Fibroblast of villous mesenchyme (primary cell): Measurements from ENCODE around the gene AFF3. TPM values are rescaled to one million over a fixed set of nuclear protein-coding genes. Genes with fewer than 3 reads are reported as not detected.

ENCODE experiments used
- DNase-seq: peaks from one replicate; pipeline ENCODE4 v3.0.0-alpha.2; 2010; ENCODE audit warnings: low read depth
- H3K4me3 ChIP-seq: 2 replicates; pipeline ENCODE4 v1.5.1; 2011; ENCODE audit warnings: low read depth, mild to moderate bottlenecking, low read length
- CTCF ChIP-seq: IDR thresholded peaks from 2 replicates; pipeline ENCODE4 v1.5.1; 2012; ENCODE audit warnings: low read depth, mild to moderate bottlenecking, low read length; ENCODE audit not compliant: insufficient read depth
- total RNA-seq: library from RNA; depleted of rRNA; stranded (reverse); fragments of >200 nt; gene quantifications from 2 replicates; pipeline ENCODE4 v1.2.3, GENCODE V29; 2012

The AFF3 gene
- total RNA-seq, 1 donor: 19.4 TPM

DNA sequence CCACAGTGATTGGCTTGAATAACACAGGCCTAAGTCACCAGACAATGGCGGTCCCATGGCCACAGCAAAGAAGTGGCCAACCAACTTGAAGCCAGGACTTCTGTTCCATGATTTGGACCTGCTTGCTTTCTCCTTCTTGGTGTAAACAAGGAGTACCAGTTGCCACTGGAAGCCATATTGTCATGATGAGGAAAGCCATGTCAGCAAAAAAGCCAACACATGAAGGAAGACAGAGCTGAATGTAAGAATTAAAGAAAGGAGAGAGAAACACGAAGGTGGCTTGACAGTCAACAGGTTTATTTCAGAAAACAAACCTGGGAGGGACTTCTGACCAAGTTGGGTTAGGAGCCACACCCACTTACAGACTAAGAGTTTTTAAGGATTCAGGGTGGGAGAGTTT is 620.2 kb downstream of the AFF3 start:
- no peak overlapping the region for H3K4me3 ChIP-seq
- DNase-seq: no peak
- TF ChIP-seq CTCF: no peak

- no peak overlapping the region for H3K4me3 ChIP-seq
- no peak for DNase-seq
- no peak for TF ChIP-seq CTCF
Observed at GRCh38 chr2:99520813-99521212, 621.6 kb downstream of the AFF3 start.

- TF ChIP-seq CTCF: no peak
- no peak for DNase-seq
- no peak overlapping the region for H3K4me3 ChIP-seq
Observed at GRCh38 chr2:99520195-99520594, 622.2 kb downstream of the AFF3 start.

GRCh38 chr2:99514357-99514756 is 628.0 kb downstream of the AFF3 start:
- no peak for TF ChIP-seq CTCF
- no peak for DNase-seq
- H3K4me3 ChIP-seq: no peak overlapping the region

DNA sequence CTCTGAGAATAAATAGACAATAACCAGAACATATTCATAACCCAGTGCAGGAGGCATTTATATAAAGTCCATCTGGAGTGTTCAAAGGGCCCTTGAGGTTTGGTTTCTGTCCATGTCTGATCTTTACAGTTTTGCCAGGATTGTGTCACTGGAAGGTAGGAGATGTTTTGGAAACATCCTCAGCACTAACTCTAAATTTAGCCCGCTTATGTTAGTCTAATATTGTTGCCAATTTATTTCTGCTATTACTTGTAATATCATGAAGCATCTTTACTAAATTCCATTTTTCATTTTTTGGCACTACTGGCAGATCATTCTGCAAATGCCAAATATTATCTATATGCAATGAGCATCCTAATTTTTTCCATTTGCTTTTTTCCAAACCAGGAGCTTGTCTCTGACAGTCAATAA is 630.2 kb downstream of the AFF3 start:
- no peak for TF ChIP-seq CTCF
- H3K4me3 ChIP-seq: no peak overlapping the region
- peak; percentile 20 for DNase-seq

DNA sequence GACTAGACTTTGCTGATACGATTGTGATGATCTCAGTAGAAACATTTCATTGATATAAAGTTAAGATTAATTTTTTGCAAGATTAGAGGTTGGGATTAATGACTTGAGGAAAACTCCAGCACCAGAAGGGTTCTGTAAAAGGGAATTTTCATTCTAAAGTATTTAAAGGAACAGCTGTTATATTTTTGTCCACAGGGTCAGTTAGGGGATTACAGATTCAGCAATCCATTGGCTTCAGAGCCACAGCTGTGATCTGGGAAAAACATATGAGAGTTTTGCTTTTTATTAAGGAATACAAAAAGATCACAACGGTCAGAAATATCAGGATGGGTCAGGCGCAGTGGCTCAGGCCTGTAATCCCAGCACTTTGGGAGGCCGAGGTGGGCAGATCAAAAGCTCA is 633.0 kb downstream of the AFF3 start:
- DNase-seq: no peak
- no peak overlapping the region for H3K4me3 ChIP-seq
- TF ChIP-seq CTCF: no peak

DNA sequence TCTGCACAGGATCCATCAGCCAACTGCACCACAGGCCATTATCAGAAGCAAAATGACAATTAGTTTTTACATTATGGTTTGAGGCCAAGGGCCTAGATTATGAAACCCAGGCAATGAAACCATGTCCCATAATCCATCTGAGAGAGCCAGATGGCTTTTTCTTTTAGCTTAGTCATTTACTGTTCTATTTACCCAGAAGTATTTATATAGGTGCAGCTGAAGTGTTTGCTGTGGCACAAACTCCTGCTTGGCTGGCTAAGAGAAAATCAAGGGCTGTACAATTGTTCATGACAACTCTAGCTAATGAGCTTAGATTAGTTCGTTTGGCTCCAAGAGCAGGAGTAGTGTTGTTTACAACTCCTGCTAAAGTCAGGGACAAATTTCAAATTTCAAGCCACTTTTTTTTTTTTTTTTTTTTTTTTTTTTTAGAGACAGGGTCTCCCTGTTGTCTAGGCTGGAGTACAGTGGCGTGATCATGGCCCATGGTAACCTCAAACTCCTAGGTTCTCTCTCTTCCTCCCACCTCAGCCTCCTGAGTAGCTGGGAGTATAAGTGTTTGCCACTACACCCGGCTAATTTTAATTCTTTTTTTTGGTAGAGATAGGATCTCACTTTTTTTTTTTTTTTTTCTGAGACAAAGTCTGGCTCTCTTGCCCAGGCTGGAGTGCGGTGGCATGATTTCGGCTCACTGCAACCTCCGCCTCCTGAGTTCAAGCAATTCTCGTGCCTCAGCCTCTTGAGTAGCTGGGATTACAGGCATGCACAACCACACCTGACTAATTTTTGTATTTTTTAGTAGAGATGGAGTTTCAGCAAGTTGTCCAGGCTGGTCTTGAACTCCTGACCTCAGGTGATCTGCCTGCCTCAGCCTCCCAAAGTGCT is 634.2 kb downstream of the AFF3 start:
- no peak for DNase-seq
- no peak overlapping the region for H3K4me3 ChIP-seq
- no peak for TF ChIP-seq CTCF
